Stimulated activated naive CD4-positive, alpha-beta T cell (primary cell): ENCODE results near the gene HSPBAP1.
"Not testable (repeated sequence)": the region's sequence is repeated elsewhere in the genome, so short reads cannot be mapped to it uniquely, and the experiment has no call there.

ENCODE experiments used
- DNase-seq, 6 experiments: peaks; one replicate each; lab custom pipeline; 2025; lab: John Stamatoyannopoulos, UW

Gene HSPBAP1

DNA sequence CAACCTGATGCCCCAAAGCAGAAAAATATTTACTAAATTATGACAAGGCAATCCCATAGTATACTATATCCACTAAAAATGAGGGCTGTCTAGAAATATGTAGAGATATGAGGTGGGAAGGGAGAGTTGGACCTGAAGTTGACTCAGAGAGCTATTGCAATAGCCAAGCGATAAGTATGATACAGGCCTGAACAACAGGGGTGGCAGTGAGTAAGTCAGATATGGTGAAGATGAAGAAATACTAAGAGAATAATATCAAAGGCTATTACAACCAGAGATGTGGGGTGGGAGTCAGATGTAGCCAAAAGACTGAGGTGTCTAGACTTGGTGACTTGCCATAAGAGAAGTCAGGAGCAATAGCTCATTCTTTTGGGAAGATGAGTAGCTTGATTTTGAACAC is 9.2 kb downstream of the HSPBAP1 start:
- DNase-seq: no peak

DNA sequence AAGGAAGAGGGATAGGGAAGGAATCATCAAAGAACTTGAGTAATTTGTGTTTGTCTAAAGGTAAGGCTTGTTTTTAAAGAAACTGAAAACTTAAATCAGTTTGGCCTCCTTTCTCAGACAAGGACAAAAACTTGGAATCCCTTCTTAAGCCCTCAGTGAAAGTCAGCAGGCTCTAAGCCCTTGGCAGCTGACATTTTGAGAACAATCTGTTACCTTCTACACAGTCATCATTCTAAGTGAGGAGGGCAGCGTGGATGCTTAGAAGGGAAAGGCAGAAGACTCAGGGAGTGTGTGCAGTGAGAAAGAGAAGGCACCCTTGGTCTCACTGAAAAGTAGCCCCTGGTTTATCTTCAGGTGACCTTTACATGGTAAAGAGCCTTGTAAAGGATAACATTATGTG is 10.8 kb downstream of the HSPBAP1 start:
- DNase-seq: no peak

DNA sequence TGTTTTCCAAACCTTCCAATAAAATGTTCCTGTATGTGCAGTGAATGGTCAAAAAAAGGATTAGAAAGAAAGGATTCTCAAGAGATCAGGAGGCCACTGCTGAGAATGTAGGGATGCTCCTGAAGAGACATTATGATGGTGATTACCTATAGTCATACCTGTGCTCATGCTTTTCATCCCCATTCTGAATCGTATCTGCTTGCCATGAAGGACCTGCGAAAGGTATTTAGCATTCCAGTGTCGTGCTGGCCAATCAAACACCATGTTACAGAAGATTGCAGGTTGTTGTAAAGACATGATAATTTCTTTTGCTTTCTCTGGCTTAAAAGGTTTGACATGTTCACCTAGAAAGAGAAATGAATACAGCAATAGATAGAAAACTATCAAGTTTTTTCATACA is 16.1 kb downstream of the HSPBAP1 start:
- no peak for DNase-seq

DNA sequence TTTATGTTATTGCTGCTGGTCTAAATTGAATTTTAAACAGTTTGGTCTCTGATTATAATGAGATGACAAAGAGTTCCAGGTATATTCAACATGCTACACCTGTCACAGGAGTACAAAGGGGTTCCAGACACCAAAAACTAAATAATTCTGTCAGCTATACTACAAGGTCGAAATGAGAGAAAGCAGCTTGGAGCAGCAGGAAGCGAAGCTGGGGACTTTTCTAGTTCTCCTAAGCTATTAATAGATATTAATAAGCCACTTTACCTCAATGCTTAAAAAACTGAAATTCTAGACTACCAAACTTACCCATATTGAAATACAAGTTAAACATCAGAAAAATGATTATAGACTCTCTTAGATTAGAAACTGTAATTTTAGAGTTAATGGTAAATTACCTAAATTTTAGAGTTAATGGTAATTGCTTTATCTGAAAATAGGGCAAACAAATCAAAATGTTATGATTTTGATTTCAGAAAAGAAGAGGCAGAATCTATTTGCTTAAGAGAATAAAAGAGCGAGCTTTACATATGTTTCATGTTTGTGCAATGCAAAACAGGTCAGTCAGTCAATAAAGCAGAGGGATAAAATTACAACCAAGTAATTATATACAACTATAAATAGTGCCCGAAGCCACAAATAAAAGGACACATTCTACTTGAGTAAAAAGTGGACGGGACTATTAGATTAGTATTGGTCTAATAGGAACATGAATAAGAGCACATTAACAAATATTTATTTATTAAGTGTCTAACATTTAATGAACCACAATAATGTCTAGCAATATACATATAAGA is 16.8 kb downstream of the HSPBAP1 start:
- no peak for DNase-seq

DNA sequence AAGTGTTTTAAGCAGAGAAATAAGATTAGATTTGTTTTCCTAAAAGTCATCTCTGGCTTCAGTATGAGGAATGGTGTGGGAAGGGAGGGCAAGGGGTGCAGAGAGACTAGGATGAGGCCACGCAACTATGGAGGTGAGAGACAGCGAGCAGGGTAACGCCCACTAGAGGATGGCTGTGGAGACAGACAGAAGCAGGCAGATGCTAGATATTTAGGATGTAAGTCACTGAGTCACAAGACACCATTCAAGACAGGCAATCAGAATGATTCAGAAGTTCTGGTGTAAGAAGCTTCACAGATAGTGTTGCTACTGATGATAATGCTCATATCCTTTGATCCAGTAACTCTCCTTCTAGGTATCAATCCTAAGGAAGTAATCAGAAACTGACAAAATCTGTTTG is 19.1 kb downstream of the HSPBAP1 start:
- DNase-seq: no peak

GRCh38 chr3:122773944-122774509 is 19.6 kb downstream of the HSPBAP1 start:
- no peak for DNase-seq

DNA sequence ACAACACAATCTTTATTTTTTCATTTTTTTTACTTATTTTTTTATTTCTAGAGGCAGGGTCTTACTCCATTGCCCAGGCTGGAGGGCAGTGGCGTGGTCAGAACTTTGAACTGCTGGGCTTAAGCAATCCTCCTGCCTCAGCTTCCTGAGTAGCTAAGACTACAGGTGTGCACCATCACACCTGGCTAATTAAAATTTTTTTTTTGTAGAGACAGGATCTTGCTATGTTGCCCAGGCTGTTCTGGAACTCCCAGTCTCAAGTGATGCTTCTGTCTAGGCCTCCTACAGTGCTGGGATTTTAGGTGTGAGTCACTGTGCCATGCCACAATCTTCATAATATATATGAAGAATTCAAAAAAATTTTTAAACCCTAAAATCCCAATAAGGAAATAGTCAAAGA is 20.8 kb downstream of the HSPBAP1 start:
- no peak for DNase-seq

DNA sequence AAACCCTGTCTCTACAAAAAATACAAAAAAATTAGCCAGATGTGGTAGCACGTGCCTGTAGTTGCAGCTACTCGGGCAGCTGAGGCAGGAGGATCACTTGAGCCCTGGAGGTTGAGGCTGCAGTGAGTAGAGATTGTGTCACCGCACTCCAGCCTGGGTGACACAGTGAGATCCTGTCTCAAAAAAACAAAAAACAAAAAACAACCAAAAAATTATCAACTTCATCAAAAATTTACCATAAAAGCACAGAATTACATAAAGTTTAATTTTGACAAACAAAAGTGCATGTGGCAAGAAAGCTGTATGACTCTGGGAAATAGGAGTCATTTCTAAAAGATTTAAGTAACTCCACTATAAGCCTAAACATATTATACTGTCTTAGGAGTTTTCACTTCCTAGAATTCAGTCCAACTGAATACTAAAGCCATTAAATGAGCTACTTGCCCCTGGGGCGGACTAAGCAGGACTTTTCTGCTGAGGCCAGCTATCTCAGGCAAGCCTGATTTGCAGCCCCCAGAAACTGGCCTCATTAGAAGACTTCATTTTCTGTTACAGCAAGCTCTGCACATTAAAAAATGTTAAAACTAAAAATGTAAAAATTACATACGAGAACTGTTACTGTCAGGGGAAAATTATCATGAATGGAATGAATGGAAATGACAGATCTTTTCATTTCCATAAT is 23.0 kb downstream of the HSPBAP1 start:
- DNase-seq: no peak

DNA sequence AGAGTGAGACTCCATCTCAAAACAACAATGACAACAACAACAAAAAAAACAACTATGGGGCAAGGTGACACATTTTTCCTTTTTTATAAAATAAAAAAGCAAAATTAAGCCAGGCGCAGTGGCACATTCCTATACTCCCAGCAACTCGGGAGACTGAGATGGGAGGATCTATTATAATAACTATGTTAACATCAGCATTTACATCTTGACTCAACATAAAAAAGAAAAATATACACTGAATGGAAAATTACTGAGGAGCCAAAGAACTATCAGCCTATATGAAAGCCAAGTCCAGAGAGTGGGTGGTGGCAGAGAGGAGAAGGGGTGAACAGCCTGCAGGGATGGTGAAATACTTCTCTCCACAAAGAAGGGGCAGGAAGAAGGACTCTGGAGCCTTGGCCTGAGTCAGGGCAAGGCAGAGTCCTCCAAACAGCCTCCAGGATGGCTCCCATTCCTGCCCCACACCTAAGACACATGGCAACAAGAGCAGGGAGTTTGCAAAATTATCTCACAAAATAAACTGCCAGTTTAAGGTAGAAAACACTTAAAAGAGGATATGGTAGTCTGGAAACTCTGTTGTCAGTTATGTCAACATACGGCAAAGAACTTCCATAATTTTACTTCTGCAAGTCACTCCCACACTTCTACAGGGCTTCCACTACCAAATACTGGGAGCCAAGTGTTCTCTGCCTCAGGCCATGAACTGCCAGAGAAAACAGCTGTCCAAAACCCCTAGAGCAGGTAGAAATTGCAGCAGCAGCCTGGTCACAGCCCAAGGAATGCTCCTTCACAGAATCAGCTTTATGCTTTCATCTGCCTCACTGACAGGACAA is 25.9 kb downstream of the HSPBAP1 start:
- DNase-seq: no peak

DNA sequence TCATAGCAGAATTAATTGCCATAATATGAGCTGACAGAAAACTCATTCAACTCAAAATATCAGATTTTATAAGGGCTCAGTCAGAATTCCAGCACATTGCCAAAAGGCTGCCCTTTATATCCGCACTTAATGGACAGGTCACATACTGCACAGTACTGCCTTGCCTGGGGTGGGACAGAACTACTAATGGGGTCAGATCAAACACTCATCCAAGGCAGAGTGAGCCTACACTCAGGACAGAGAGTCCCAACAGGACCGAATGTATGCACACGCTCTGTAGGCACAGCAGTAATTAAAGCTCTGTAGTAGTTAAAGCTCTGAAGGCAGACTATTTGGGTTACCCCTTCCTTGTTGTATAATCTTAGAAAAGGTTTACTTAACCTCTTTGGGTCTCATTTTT is 27.2 kb downstream of the HSPBAP1 start:
- DNase-seq: no peak

GRCh38 chr3:122760453-122761271 is 33.0 kb downstream of the HSPBAP1 start:
- no peak for DNase-seq

DNA sequence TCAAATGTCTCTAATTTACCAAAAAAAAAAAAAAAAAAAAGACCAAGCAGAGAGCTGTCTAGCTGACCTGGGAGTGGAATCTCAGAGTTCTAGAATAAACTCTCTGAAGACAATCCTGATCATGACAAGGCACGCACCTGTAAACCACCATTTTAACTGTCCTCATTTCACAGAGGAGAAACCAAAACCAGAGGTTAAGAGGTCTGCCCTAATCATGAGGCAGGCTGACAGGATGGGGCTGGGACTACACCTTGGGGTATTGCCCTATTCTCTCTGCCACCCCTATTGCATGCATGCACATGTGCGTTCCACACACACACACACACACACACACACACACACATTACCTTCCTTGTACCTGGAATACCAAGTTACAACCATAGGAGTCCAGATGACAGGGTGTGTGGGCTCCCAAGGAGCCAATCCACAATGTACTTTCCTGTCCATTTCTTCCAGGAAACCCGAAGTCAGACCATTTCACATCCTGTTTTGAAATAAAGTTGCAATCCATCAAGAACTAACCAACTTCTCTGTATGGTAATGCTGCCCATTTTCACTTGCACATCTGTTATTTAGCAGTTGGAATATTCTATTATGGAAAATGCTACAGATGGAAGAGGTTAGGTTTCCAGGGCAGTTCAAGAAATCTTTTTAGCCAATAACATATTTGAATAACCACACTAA is 34.6 kb downstream of the HSPBAP1 start:
- DNase-seq: no peak

- no peak for DNase-seq
Observed at GRCh38 chr3:122755491-122755890, 38.1 kb downstream of the HSPBAP1 start.

DNA sequence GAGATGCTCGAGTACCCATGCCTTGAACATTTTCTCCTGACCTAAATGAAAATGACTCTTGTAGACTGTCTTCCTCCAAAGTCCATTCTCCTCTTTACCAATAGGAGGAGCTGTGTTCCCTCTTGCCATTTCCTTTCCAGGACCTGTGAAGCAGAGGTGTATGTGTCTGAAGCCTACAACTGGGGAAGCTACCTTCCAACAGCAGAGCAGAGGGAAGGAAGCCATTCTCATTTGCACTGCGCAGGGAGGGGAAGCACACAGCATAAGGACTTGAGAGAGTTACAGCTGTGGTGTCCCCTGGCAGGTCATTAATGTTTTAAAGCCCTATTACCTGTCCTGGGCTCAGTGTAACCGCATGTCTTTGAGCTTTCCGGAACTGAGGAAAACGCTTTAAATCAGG is 38.7 kb downstream of the HSPBAP1 start:
- no peak for DNase-seq

GRCh38 chr3:122748347-122748746 is 45.3 kb downstream of the HSPBAP1 start:
- DNase-seq: no peak

GRCh38 chr3:122747295-122747694 is 46.3 kb downstream of the HSPBAP1 start:
- not testable (repeated sequence) for DNase-seq

DNA sequence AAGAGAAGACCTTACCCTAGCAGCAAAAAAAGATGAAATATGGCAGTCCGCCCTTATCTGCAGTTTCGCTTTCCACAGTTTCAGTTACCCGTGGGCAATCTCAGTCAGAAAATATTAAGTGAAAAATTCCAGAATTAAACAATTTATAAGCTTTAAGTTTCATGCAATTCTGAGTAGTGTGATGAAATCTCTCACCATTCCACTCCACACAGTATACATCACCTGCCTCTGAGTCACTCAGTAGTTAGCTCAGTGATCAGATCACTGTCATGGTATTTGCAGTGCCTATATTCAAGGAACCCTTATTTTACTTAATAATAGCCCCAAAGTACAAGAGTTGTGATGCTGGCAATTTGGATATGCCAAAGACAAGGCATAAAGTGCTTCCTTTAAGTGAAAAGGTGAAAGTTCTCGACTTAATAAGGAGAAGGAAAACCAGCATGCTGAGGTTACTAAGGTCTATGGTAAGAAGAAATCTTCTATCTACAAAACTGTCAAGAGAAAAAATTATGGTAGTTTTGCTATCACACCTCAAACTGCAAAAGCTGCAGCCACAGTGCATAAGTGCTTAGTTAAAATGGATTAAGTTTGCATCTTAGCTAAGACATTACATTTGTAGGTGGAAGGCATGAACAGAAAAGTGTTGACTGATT is 48.1 kb downstream of the HSPBAP1 start:
- no peak for DNase-seq

DNA sequence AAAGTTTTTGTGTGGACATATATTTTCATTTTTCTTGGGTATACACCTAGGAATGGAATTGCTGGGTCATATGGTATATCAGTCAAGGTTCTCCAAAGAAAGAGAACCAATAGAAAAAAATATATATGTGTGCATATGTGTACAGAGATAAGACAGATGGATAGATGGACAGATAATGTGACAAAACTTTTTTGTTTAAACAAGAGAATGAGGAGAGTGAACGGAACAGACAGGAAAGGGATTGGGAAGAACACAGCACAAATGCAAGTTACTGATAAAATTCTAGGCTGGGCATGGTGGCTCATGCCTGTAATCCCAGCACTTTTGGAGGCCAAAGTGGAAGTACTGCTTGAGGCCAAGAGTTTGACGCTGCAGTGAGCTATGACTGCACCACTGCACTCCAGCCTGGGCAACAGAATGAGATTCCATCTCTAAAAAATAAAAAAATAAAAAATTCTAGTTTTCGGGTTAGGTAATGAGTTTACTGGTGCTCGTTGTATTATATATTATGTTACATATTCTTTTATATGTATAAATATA is 50.0 kb downstream of the HSPBAP1 start:
- no peak for DNase-seq

- no peak for DNase-seq
Observed at GRCh38 chr3:122742234-122742633, 51.4 kb downstream of the HSPBAP1 start.

DNA sequence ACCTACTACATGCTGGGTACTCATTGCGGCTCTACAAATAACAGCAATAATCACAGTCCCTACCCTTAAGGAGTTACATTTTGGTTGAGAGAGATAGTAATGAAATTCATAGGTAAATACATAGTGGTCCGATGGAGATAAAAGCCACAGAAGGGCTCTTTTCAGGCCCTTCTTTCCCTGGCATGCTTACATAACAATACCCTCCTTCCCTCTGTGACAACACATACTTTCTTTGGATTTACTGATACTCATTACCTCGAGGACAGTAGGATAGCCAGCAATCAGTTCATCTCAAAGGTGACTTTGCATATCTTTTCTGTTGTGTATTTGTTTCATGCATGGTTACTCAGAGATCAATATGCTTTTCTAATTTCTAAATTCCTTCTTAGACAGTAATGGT is 54.5 kb downstream of the HSPBAP1 start:
- DNase-seq: no peak
